OCI-LY3 (cell line): ENCODE measurements around the gene GRID1.

Experiments
- EZH2phosphoT487 ChIP-seq: fragments of 200-600 bp; shearing (Covaris generic); IDR thresholded peaks from 2 replicates; pipeline ENCODE4 v1.6.1; 2018; ENCODE audit warnings: antibody characterized with exemption, mixed run types, low read depth
- TF ChIP-seq, protein P1 (sequence below): fragments of 200-600, 300-600 bp; sonication (generic); IDR thresholded peaks from 2 replicates; pipeline ENCODE4 v1.5.1; 2014; ENCODE audit warnings: antibody characterized with exemption, low read length, low read depth

DNA sequence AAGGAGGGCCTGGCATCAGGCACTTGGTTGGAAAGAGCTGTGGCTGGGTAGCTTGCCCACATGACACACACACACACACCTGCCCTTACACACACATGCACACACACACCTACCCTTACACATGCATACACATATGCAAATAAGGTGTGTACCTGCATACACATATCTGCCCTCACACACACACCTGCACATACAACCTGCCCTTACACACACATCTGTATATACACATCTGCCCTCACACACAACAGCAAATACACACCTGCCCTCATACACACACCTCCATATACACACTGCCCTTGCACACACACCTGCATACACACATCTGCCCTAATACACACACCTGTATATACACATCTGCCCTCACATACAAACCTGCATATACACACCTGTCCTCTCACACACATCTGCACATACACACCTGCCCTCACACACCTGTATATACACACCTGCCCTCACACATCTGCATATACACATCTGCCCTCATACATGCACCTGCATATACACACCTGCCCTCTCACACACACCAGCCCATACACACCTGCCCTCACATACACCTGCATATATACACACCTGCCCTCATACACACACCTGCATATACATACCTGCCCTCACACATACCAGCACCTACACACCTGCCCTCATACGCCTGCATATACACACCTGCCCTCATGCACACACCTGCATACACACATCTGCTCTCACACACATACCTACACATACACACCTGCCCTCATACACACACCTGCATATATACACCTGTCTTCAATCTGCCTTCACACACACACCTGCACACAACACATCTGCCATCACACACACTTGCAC is 82.9 kb downstream of the GRID1 start:
- TF ChIP-seq, protein P1, sequence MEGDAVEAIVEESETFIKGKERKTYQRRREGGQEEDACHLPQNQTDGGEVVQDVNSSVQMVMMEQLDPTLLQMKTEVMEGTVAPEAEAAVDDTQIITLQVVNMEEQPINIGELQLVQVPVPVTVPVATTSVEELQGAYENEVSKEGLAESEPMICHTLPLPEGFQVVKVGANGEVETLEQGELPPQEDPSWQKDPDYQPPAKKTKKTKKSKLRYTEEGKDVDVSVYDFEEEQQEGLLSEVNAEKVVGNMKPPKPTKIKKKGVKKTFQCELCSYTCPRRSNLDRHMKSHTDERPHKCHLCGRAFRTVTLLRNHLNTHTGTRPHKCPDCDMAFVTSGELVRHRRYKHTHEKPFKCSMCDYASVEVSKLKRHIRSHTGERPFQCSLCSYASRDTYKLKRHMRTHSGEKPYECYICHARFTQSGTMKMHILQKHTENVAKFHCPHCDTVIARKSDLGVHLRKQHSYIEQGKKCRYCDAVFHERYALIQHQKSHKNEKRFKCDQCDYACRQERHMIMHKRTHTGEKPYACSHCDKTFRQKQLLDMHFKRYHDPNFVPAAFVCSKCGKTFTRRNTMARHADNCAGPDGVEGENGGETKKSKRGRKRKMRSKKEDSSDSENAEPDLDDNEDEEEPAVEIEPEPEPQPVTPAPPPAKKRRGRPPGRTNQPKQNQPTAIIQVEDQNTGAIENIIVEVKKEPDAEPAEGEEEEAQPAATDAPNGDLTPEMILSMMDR = no peak
- no peak for TF ChIP-seq EZH2phosphoT487
